Liver (tissue), 9 donors: ENCODE measurements around the gene FBXO31. TPM values are rescaled to one million over a fixed set of nuclear protein-coding genes. Genes with fewer than 3 reads are reported as not detected.

Experiments used
- DNase-seq: peaks from one replicate; pipeline ENCODE4 v3.0.0-alpha.2; 2017; ENCODE audit warnings: low spot score
- H3K27ac ChIP-seq, 2 donors: one replicate each; pipeline ENCODE4 v1.7.0; 2013; ENCODE audit warnings: inconsistent platforms in 2 of 2, low read length in 2 of 2, control low read depth in 1 of 2, low read depth in 1 of 2, mild to moderate bottlenecking in 1 of 2
- H3K27me3 ChIP-seq, 4 donors: one replicate each; pipeline versions ENCODE4 v1.6.1 to v1.7.0; 2013; ENCODE audit warnings: low read length in 3 of 4, inconsistent platforms in 1 of 4, mild to moderate bottlenecking in 1 of 4, moderate library complexity in 1 of 4; ENCODE audit not compliant: control insufficient read depth in 4 of 4, insufficient read depth in 4 of 4
- H3K36me3 ChIP-seq, 4 donors: one replicate each; pipeline versions ENCODE4 v1.6.1 to v1.7.0; 2013; ENCODE audit warnings: low read length in 3 of 4, mild to moderate bottlenecking in 3 of 4, low read depth in 1 of 4, moderate library complexity in 1 of 4; ENCODE audit not compliant: control insufficient read depth in 4 of 4, insufficient read depth in 3 of 4
- H3K4me1 ChIP-seq, 4 donors: one replicate each; pipeline versions ENCODE4 v1.6.1 to v1.7.0; 2013; ENCODE audit warnings: low read length in 3 of 4, mild to moderate bottlenecking in 3 of 4, moderate library complexity in 1 of 4; ENCODE audit not compliant: control insufficient read depth in 4 of 4, insufficient read depth in 4 of 4
- H3K4me3 ChIP-seq, 3 donors: one replicate each; pipeline versions ENCODE4 v1.6.1 to v1.7.0; 2013; ENCODE audit warnings: low read length in 3 of 3, control low read depth in 1 of 3, low read depth in 1 of 3, mild to moderate bottlenecking in 1 of 3
- H3K9ac ChIP-seq, 2 donors: one replicate each; pipeline ENCODE4 v1.7.0; 2013; ENCODE audit warnings: low read length in 2 of 2, mild to moderate bottlenecking in 2 of 2, moderate library complexity in 2 of 2, control low read depth in 1 of 2, low read depth in 1 of 2
- H3K9me3 ChIP-seq, 4 donors: one replicate each; pipeline versions ENCODE4 v1.6.1 to v1.7.0; 2013; ENCODE audit warnings: low read length in 3 of 4; ENCODE audit not compliant: control insufficient read depth in 4 of 4
- CTCF ChIP-seq: fragments of 150-350 bp; IDR thresholded peaks from 2 replicates; pipeline ENCODE4 v1.5.1; 2017; ENCODE audit warnings: improper control_type of control experiment, low read depth, low read length; ENCODE audit not compliant: missing input control
- EGR1 ChIP-seq, 2 donors: IDR thresholded peaks; 2 replicates each; pipeline ENCODE4 v1.6.1; 2016 to 2018; ENCODE audit warnings: antibody characterized with exemption in 2 of 2, low read depth in 2 of 2
- FOXA1 ChIP-seq: IDR thresholded peaks from 2 replicates; pipeline ENCODE4 v1.6.1; 2016; ENCODE audit warnings: antibody characterized with exemption
- FOXA2 ChIP-seq: IDR thresholded peaks from 2 replicates; pipeline ENCODE4 v1.6.1; 2016; ENCODE audit warnings: antibody characterized with exemption
- GABPA ChIP-seq, 2 donors: IDR thresholded peaks in 1 of 2; conservative IDR thresholded peaks in 1 of 2; 2 replicates each; pipeline ENCODE4 v1.6.1; 2016; ENCODE audit warnings: antibody characterized with exemption in 2 of 2, mild to moderate bottlenecking in 1 of 2, moderate library complexity in 1 of 2
- HNF4A ChIP-seq, 2 donors: conservative IDR thresholded peaks; 2 replicates each; pipeline ENCODE4 v1.6.1; 2016; ENCODE audit warnings: antibody characterized with exemption in 2 of 2, mild to moderate bottlenecking in 2 of 2
- HNF4G ChIP-seq: IDR thresholded peaks from 2 replicates; pipeline ENCODE4 v1.6.1; 2016; ENCODE audit warnings: antibody characterized with exemption
- JUND ChIP-seq, 2 donors: IDR thresholded peaks; 2 replicates each; pipeline ENCODE4 v1.6.1; 2016; ENCODE audit warnings: antibody characterized with exemption in 2 of 2
- MAX ChIP-seq: IDR thresholded peaks from 2 replicates; pipeline ENCODE4 v1.6.1; 2016; ENCODE audit warnings: antibody characterized with exemption
- NR2F2 ChIP-seq: IDR thresholded peaks from 2 replicates; pipeline ENCODE4 v1.6.1; 2016; ENCODE audit warnings: antibody characterized with exemption
- RAD21 ChIP-seq, 2 donors: IDR thresholded peaks; 2 replicates each; pipeline ENCODE4 v1.6.1; 2016; ENCODE audit warnings: antibody characterized with exemption in 2 of 2, mild to moderate bottlenecking in 2 of 2
- RXRA ChIP-seq, 2 donors: IDR thresholded peaks; 2 replicates each; pipeline ENCODE4 v1.6.1; 2017 to 2018; ENCODE audit warnings: antibody characterized with exemption in 2 of 2, mild to moderate bottlenecking in 1 of 2
- SP1 ChIP-seq: IDR thresholded peaks from 2 replicates; pipeline ENCODE4 v1.6.1; 2018; ENCODE audit warnings: antibody characterized with exemption, mild to moderate bottlenecking
- TAF1 ChIP-seq: conservative IDR thresholded peaks from 2 replicates; pipeline ENCODE4 v1.6.1; 2016; ENCODE audit warnings: antibody characterized with exemption, mild to moderate bottlenecking
- YY1 ChIP-seq: IDR thresholded peaks from 2 replicates; pipeline ENCODE4 v1.6.1; 2016; ENCODE audit warnings: antibody characterized with exemption, mild to moderate bottlenecking
- WGBS: extraction: QIAGEN DNeasy Blood & Tissue Kit; methylation state at CpG from one replicate; pipeline ENCODE4 v1.1.7; 2013; 5-methylcytosine and 5-hydroxymethylcytosine counted together
- polyA plus RNA-seq, 2 donors: library from polyadenylated mRNA; stranded (reverse) in 1 of 2; unstranded in 1 of 2; fragments of 200-250 nt in 1 of 2; fragments of >200 nt in 1 of 2; fragmentation: Nextera tagmentation in 1 of 2; extraction: Ambion mirVana in 1 of 2; gene quantifications; one replicate each; pipeline versions ENCODE4 v1.2.1 to v1.2.3, GENCODE V29; 2013 to 2015
- total RNA-seq, 2 donors: library from RNA; depleted of rRNA; stranded (reverse); fragments of >200 nt; gene quantifications; one replicate each; pipeline ENCODE4 v1.2.3, GENCODE V29; 2014
- TF ChIP-seq, protein P1 (sequence below): IDR thresholded peaks from 2 replicates; pipeline ENCODE4 v1.6.1; 2016; ENCODE audit warnings: antibody characterized with exemption
- TF ChIP-seq, protein P2 (sequence below): IDR thresholded peaks from 2 replicates; pipeline ENCODE4 v1.6.1; 2016; ENCODE audit warnings: antibody characterized with exemption
- TF ChIP-seq, protein P3 (sequence below): IDR thresholded peaks from 2 replicates; pipeline ENCODE4 v1.6.1; 2016; ENCODE audit warnings: antibody characterized with exemption, mild to moderate bottlenecking
- donor health status: healthy.
- donor health status: healthy.
- donor health status: healthy.
- donor health status: healthy.
- donor health status: healthy.

The FBXO31 gene
- total and polyA plus RNA-seq, 4 donors, result 13.2 to 30.3 (median 18.1) TPM

GRCh38 chr16:87293990-87294389 is 89.6 kb downstream of the FBXO31 start:
- Histone ChIP-seq H3K4me1 (no peaks in the 10 kb centered on the region), H3K4me3 (no peak overlapping the region), H3K36me3 (peaks cover 0 to 6% (median 0%) of the 10 kb centered on the region in 4 donors), H3K9me3 (peaks cover 0 to 5% (median 0%) of the 10 kb centered on the region in 4 donors), H3K27ac (no peak overlapping the region), H3K9ac (no peak overlapping the region), H3K27me3 (no peaks in the 10 kb centered on the region)
- TF ChIP-seq, protein P1, sequence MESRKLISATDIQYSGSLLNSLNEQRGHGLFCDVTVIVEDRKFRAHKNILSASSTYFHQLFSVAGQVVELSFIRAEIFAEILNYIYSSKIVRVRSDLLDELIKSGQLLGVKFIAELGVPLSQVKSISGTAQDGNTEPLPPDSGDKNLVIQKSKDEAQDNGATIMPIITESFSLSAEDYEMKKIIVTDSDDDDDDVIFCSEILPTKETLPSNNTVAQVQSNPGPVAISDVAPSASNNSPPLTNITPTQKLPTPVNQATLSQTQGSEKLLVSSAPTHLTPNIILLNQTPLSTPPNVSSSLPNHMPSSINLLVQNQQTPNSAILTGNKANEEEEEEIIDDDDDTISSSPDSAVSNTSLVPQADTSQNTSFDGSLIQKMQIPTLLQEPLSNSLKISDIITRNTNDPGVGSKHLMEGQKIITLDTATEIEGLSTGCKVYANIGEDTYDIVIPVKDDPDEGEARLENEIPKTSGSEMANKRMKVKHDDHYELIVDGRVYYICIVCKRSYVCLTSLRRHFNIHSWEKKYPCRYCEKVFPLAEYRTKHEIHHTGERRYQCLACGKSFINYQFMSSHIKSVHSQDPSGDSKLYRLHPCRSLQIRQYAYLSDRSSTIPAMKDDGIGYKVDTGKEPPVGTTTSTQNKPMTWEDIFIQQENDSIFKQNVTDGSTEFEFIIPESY, result no peak
- no peak for TF ChIP-seq FOXA1
- no peak for TF ChIP-seq HNF4A (conservative IDR thresholded peaks at IDR 0.05)
- TF ChIP-seq EGR1 (IDR thresholded peaks at IDR 0.05; ENCODE audit: low read depth in 2 of 2), result no peak
- TF ChIP-seq, protein P2, sequence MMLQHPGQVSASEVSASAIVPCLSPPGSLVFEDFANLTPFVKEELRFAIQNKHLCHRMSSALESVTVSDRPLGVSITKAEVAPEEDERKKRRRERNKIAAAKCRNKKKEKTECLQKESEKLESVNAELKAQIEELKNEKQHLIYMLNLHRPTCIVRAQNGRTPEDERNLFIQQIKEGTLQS, result no peak
- no peak for TF ChIP-seq NR2F2
- no peak for TF ChIP-seq FOXA2
- no peak for TF ChIP-seq GABPA (IDR thresholded peaks at IDR 0.05 in 1 of 2, conservative IDR thresholded peaks at IDR 0.05 in 1 of 2)
- no peak for DNase-seq
- 92% methylated on average over 3 of the region's 3 CpGs for WGBS

- Histone ChIP-seq H3K4me3 (no peak overlapping the region), H3K36me3 (peaks cover 0 to 6% (median 0%) of the 10 kb centered on the region in 4 donors), H3K27ac (no peak overlapping the region), H3K4me1 (no peaks in the 10 kb centered on the region), H3K27me3 (no peaks in the 10 kb centered on the region), H3K9me3 (peaks cover 0 to 5% (median 0%) of the 10 kb centered on the region in 4 donors), H3K9ac (no peak overlapping the region)
- TF ChIP-seq MAX (no peak), CTCF (no peak), YY1 (no peak), FOXA2 (no peak), RAD21 (IDR thresholded peaks at IDR 0.05) (no peak), HNF4A (conservative IDR thresholded peaks at IDR 0.05) (no peak), SP1 (no peak), NR2F2 (no peak), HNF4G (no peak), EGR1 (IDR thresholded peaks at IDR 0.05; ENCODE audit: low read depth in 2 of 2) (no peak), JUND (IDR thresholded peaks at IDR 0.05) (no peak), RXRA (IDR thresholded peaks at IDR 0.05) (no peak), FOXA1 (no peak), TAF1 (no peak), GABPA (IDR thresholded peaks at IDR 0.05 in 1 of 2, conservative IDR thresholded peaks at IDR 0.05 in 1 of 2) (no peak)
- TF ChIP-seq, protein P2, result no peak
- TF ChIP-seq, protein P1, result no peak
- TF ChIP-seq, protein P3, sequence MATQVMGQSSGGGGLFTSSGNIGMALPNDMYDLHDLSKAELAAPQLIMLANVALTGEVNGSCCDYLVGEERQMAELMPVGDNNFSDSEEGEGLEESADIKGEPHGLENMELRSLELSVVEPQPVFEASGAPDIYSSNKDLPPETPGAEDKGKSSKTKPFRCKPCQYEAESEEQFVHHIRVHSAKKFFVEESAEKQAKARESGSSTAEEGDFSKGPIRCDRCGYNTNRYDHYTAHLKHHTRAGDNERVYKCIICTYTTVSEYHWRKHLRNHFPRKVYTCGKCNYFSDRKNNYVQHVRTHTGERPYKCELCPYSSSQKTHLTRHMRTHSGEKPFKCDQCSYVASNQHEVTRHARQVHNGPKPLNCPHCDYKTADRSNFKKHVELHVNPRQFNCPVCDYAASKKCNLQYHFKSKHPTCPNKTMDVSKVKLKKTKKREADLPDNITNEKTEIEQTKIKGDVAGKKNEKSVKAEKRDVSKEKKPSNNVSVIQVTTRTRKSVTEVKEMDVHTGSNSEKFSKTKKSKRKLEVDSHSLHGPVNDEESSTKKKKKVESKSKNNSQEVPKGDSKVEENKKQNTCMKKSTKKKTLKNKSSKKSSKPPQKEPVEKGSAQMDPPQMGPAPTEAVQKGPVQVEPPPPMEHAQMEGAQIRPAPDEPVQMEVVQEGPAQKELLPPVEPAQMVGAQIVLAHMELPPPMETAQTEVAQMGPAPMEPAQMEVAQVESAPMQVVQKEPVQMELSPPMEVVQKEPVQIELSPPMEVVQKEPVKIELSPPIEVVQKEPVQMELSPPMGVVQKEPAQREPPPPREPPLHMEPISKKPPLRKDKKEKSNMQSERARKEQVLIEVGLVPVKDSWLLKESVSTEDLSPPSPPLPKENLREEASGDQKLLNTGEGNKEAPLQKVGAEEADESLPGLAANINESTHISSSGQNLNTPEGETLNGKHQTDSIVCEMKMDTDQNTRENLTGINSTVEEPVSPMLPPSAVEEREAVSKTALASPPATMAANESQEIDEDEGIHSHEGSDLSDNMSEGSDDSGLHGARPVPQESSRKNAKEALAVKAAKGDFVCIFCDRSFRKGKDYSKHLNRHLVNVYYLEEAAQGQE, result no peak
- DNase-seq, result no peak
- 98% methylated on average over 6 of the region's 6 CpGs for WGBS
Observed at GRCh38 chr16:87291944-87292343, 91.6 kb downstream of the FBXO31 start.
